K562 (cell line): Measurements from ENCODE around the gene ATP4B. TPM values are rescaled to one million over a fixed set of nuclear protein-coding genes. Genes with fewer than 3 reads are reported as not detected.

Source experiments
- ATAC-seq: fragments of 200-7000 bp; cut with Tn5 transposase; 3 replicates; pipeline ENCODE4 v1.9.1; 2020; ENCODE audit warnings: moderate library complexity
- BruUV-seq: library from RNA; stranded (reverse); fragments of 400-500 nt; replicated peaks from 2 replicates; lab custom pipeline; 2021; lab: Mats Ljungman, UMichigan
- CTCF ChIA-PET: fragments of 300-600 bp; formaldehyde crosslinking; extraction: SDS; loops from one replicate; lab custom pipeline; 2021; ENCODE audit warnings: low intra/inter-chr PET ratio; lab: Yijun Ruan, JAX
- POLR2A ChIA-PET: fragments of 300-600, 350-650 bp; sonication (Branson Sonifier 250); formaldehyde crosslinking; extraction: SDS; loops from one replicate; lab custom pipeline; 2021; ENCODE audit warnings: antibody characterized with exemption, inconsistent platforms; lab: Yijun Ruan, JAX
- DNase-seq, 4 experiments: peaks; one replicate each; pipeline versions ENCODE4 v3.0.0 to v3.0.0-alpha.2; 2011 to 2018; ENCODE audit warnings: low spot score in 3 of 4, mixed read lengths in 3 of 4; ENCODE audit errors: extremely low read depth in 1 of 4
- FAIRE-seq: peaks from 2 replicates; lab custom pipeline; 2011; peaks lifted over from hg19 to GRCh38; lab: Jason Lieb, UNC
- H2AFZ ChIP-seq: 2 replicates; pipeline ENCODE4 v1.6.0; 2011; ENCODE audit warnings: low read depth, low read length, control low read depth, inconsistent platforms
- H3K27ac ChIP-seq: fragments of 200-600 bp; 3 replicates; pipeline ENCODE4 v1.8.0; 2011; ENCODE audit warnings: low read depth, mild to moderate bottlenecking, control low read depth, inconsistent platforms, low read length, moderate library complexity, mixed read lengths; ENCODE audit errors: extremely low read depth
- H3K27me3 ChIP-seq, 2 experiments: fragments of 300-600 bp in 1 of 2; 2 replicates in 1 of 2; 3 replicates in 1 of 2; pipeline versions ENCODE4 v1.6.0 to v1.8.0; 2011; ENCODE audit warnings: inconsistent platforms in 2 of 2, low read length in 2 of 2, mild to moderate bottlenecking in 1 of 2, mixed read lengths in 1 of 2, moderate library complexity in 1 of 2; ENCODE audit not compliant: control insufficient read depth in 2 of 2, insufficient read depth in 2 of 2
- H3K36me3 ChIP-seq: fragments of 300-600 bp; 3 replicates; pipeline ENCODE4 v1.8.0; 2011; ENCODE audit warnings: mild to moderate bottlenecking, low read length, inconsistent platforms; ENCODE audit not compliant: control insufficient read depth, insufficient read depth
- H3K4me1 ChIP-seq, 2 experiments: fragments of 200-600 bp in 1 of 2; replicated peaks in 1 of 2; 2 replicates in 1 of 2; 3 replicates in 1 of 2; pipeline versions ENCODE4 v1.5.1 to v1.8.0; 2011; ENCODE audit warnings: inconsistent platforms in 2 of 2, low read length in 2 of 2, mild to moderate bottlenecking in 1 of 2, mixed read lengths in 1 of 2, moderate library complexity in 1 of 2; ENCODE audit not compliant: control insufficient read depth in 2 of 2, insufficient read depth in 2 of 2
- H3K4me2 ChIP-seq: 2 replicates; pipeline ENCODE4 v1.6.1; 2011; ENCODE audit warnings: low read length, control low read depth, inconsistent platforms, mixed read lengths; ENCODE audit not compliant: insufficient read depth
- H3K4me3 ChIP-seq: fragments of 200-600 bp; sonication (generic), shearing (Covaris generic); 2 replicates; pipeline ENCODE4 v1.5.1; 2016; ENCODE audit warnings: control low read depth, inconsistent platforms
- H3K79me2 ChIP-seq: fragments of 200-600 bp; 3 replicates; pipeline ENCODE4 v1.8.0; 2011; ENCODE audit warnings: low read length, inconsistent platforms; ENCODE audit not compliant: control insufficient read depth, insufficient read depth
- H3K9ac ChIP-seq, 2 experiments: 2 replicates each; pipeline versions ENCODE4 v1.6.0 to v1.6.1; 2011; ENCODE audit warnings: low read depth in 2 of 2, low read length in 2 of 2, control low read depth in 1 of 2, inconsistent platforms in 1 of 2, mild to moderate bottlenecking in 1 of 2, mixed read lengths in 1 of 2; ENCODE audit not compliant: insufficient read depth in 1 of 2
- H3K9me1 ChIP-seq: one replicate; pipeline ENCODE4 v1.6.0; 2011; ENCODE audit warnings: inconsistent platforms, mild to moderate bottlenecking, low read length, moderate library complexity; ENCODE audit not compliant: control insufficient read depth, insufficient read depth
- H3K9me3 ChIP-seq: replicated peaks from 2 replicates; pipeline ENCODE4 v1.5.1; 2011; ENCODE audit warnings: low read depth, low read length, inconsistent platforms; ENCODE audit not compliant: control insufficient read depth, insufficient read depth
- H4K20me1 ChIP-seq: replicated peaks from 2 replicates; pipeline ENCODE4 v1.6.1; 2011; ENCODE audit warnings: low read length, inconsistent platforms, mixed read lengths; ENCODE audit not compliant: control insufficient read depth, insufficient read depth
- CLOCK ChIP-seq: fragments of 250-450 bp; sonication (Bioruptor Pico); IDR thresholded peaks from 2 replicates; pipeline ENCODE4 v1.4.0; 2020; ENCODE audit warnings: mild to moderate bottlenecking, moderate library complexity, borderline replicate concordance
- CTCF ChIP-seq, 3 experiments: IDR thresholded peaks in 2 of 3; conservative IDR thresholded peaks in 1 of 3; 2 replicates each; pipeline ENCODE4 v1.5.1; 2011 to 2012; ENCODE audit warnings: low read length in 3 of 3, mild to moderate bottlenecking in 3 of 3, control low read depth in 2 of 3, improper control_type of control experiment in 1 of 3, inconsistent platforms in 1 of 3, low read depth in 1 of 3, mixed read lengths in 1 of 3, moderate library complexity in 1 of 3; ENCODE audit not compliant: insufficient read depth in 2 of 3
- DACH1 ChIP-seq: fragments of 450-650 bp; IDR thresholded peaks from 2 replicates; pipeline ENCODE4 v1.6.1; 2018; ENCODE audit not compliant: partially characterized antibody
- DIDO1 ChIP-seq: fragments of 450-650 bp; IDR thresholded peaks from 2 replicates; pipeline ENCODE4 v1.6.1; 2016; ENCODE audit warnings: low read depth, missing biosample characterization, missing genetic modification characterization
- ESRRB ChIP-seq: fragments of 250-450 bp; sonication (Bioruptor Pico); IDR thresholded peaks from 2 replicates; pipeline ENCODE4 v1.5.0; 2020; ENCODE audit warnings: mild to moderate bottlenecking, moderate library complexity, borderline replicate concordance
- GABPB1 ChIP-seq: sonication (generic); formaldehyde crosslinking; IDR thresholded peaks from 2 replicates; pipeline ENCODE4 v1.8.0; 2022; ENCODE audit warnings: mild to moderate bottlenecking, missing genetic modification reagents
- GTF2E2 ChIP-seq: fragments of 200-800 bp; sonication (Bioruptor generic); IDR thresholded peaks from 2 replicates; pipeline ENCODE4 v1.6.1; 2016; ENCODE audit warnings: missing genetic modification characterization, missing compliant biosample characterization
- MTA3 ChIP-seq: fragments of 450-650 bp; formaldehyde crosslinking; IDR thresholded peaks from 2 replicates; pipeline ENCODE4 v1.6.1; 2017; ENCODE audit warnings: mild to moderate bottlenecking, borderline replicate concordance
- MXI1 ChIP-seq: IDR thresholded peaks from 2 replicates; pipeline ENCODE4 v1.6.1; 2011; ENCODE audit warnings: low read depth, mild to moderate bottlenecking, improper control_type of control experiment, low read length
- SOX6 ChIP-seq: fragments of 450-650 bp; IDR thresholded peaks from 2 replicates; pipeline ENCODE4 v1.6.1; 2014; ENCODE audit warnings: mild to moderate bottlenecking
- SRSF7 ChIP-seq: fragments of 200-400 bp; formaldehyde crosslinking; optimal IDR thresholded peaks from 2 replicates; pipeline ENCODE3; 2017; ENCODE audit warnings: mild to moderate bottlenecking, low read depth, low read length
- SRSF9 ChIP-seq: fragments of 200-400 bp; formaldehyde crosslinking; IDR thresholded peaks from 2 replicates; pipeline ENCODE4 v1.6.1; 2017; ENCODE audit warnings: low read depth, low read length, borderline replicate concordance
- STAT5A ChIP-seq: IDR thresholded peaks from 2 replicates; pipeline ENCODE4 v1.6.1; 2012; ENCODE audit warnings: low read length, inconsistent platforms, borderline replicate concordance
- TAF1 ChIP-seq: IDR thresholded peaks from 2 replicates; pipeline ENCODE4 v1.6.1; 2011; ENCODE audit warnings: mild to moderate bottlenecking, low read length, moderate library complexity; ENCODE audit not compliant: insufficient read depth, control insufficient read depth, severe bottlenecking; ENCODE audit errors: extremely low read depth
- ZBTB7A ChIP-seq: IDR thresholded peaks from 2 replicates; pipeline ENCODE4 v1.6.1; 2011; ENCODE audit warnings: low read depth, mild to moderate bottlenecking, low read length, moderate library complexity, borderline replicate concordance; ENCODE audit not compliant: control insufficient read depth
- ZBTB9 ChIP-seq: fragments of 450-650 bp; formaldehyde crosslinking; IDR thresholded peaks from 2 replicates; pipeline ENCODE4 v1.4.0; 2020; ENCODE audit warnings: mild to moderate bottlenecking, moderate library complexity
- ZNF436 ChIP-seq: fragments of 250-450, 450-650 bp; sonication (Bioruptor Pico); formaldehyde crosslinking; IDR thresholded peaks from 2 replicates; pipeline ENCODE4 v1.7.0; 2020; ENCODE audit warnings: mild to moderate bottlenecking
- ZNF695 ChIP-seq: fragments of 450-650 bp; formaldehyde crosslinking; IDR thresholded peaks from 2 replicates; pipeline ENCODE4 v1.4.0; 2020; ENCODE audit warnings: mild to moderate bottlenecking, moderate library complexity
- WGBS: fragments of 100-300 bp; shearing (Covaris generic); methylation state at CpG from one replicate; pipeline ENCODE4 v1.1.6; 2016; ENCODE audit warnings: low coverage, mixed read lengths; ENCODE audit not compliant: insufficient coverage; ENCODE audit errors: missing lambda C conversion rate; 5-methylcytosine and 5-hydroxymethylcytosine counted together
- in situ Hi-C: fragments of 300-500 bp; cut with MboI; formaldehyde crosslinking; loops from 4 replicates; pipeline ENCODE4 v1.15.0; 2018; ENCODE audit warnings: inconsistent platforms, mixed read lengths
- intact Hi-C: fragments of 100-400 bp; cut with micrococcal nuclease; formaldehyde crosslinking; loops from 2 replicates; pipeline ENCODE4 v1.14.2; 2022
- polyA plus RNA-seq, 8 experiments: library from polyadenylated mRNA; depleted of rRNA in 4 of 8; stranded (reverse) in 5 of 8; unstranded in 3 of 8; fragments of >200 nt; fragmentation: Nextera tagmentation in 2 of 8; fragmentation: Illumina TruSeq in 1 of 8; extraction: Ambion mirVana in 2 of 8; extraction: Trizol in 1 of 8; gene quantifications; 2 replicates each; pipeline versions ENCODE4 v1.2.1 to v1.2.3, GENCODE V29; 2011 to 2014; ENCODE audit warnings: inconsistent platforms in 1 of 8, missing spikeins in 1 of 8
- total RNA-seq, 7 experiments: library from RNA; depleted of rRNA in 6 of 7; stranded (reverse); fragments of >200 nt in 6 of 7; fragmentation: Illumina TruSeq in 2 of 7; extraction: Trizol in 2 of 7; gene quantifications; 2 replicates each; pipeline versions ENCODE4 v1.2.1 to v1.2.3, GENCODE V29; 2011 to 2021; ENCODE audit warnings: low replicate concordance in 1 of 7

Gene ATP4B
- total and polyA plus RNA-seq, 9 of the 15 experiments (the other 6 are each of a cell fraction or from before 2014, with no cell fraction given), result not detected

GRCh38 chr13:113603116-113603710, 54.8 kb downstream of the ATP4B start:
- in situ Hi-C loops, result no loop called here
- DNase-seq (no peak), ATAC-seq (no peak), FAIRE-seq (no peak)
- H3K4me2 ChIP-seq, result no peak overlapping the region
- TF ChIP-seq TAF1, result no peak
- no peak for TF ChIP-seq GTF2E2 (tag)
- TF ChIP-seq ZBTB7A, result no peak
- TF ChIP-seq CTCF (IDR thresholded peaks at IDR 0.05 in 2 of 3, conservative IDR thresholded peaks at IDR 0.05 in 1 of 3; ENCODE audit: insufficient read depth in 2 of 3, low read depth in 1 of 3, low read length in 3 of 3), result no peak
- TF ChIP-seq DACH1, result no peak
- TF ChIP-seq ESRRB (CRISPR knock-in tag), result no peak
- no peak for TF ChIP-seq SRSF9
- TF ChIP-seq SRSF7, result no peak
- no peak for TF ChIP-seq GABPB1 (CRISPR knock-in tag)
- no peak for TF ChIP-seq ZBTB9 (CRISPR knock-in tag)
- no peak for TF ChIP-seq ZNF695 (CRISPR knock-in tag)
- TF ChIP-seq STAT5A, result no peak
- no peak for TF ChIP-seq SOX6
- TF ChIP-seq DIDO1 (tag), result no peak
- no peak for TF ChIP-seq MXI1
- TF ChIP-seq CLOCK (CRISPR knock-in tag), result no peak
- TF ChIP-seq MTA3, result no peak
- no peak for TF ChIP-seq ZNF436
- ChIA-PET POLR2A (no interaction called here), CTCF (no interaction called here)
- WGBS, result 86% methylated on average over 11 of the region's 13 CpGs
- no peak overlapping the region for H3K9ac ChIP-seq
- peaks cover 93% of the 10 kb centered on the region for H3K79me2 ChIP-seq
- H3K4me1 ChIP-seq, result peaks cover 0 to 4% of the 10 kb centered on the region in 2 experiments; a peak in 2 of 5 replicates
- H3K9me3 ChIP-seq, result peaks cover 5% of the 10 kb centered on the region; the same call in 1 of the 2 replicates
- H3K4me3 ChIP-seq, result no peak overlapping the region
- no peaks in the 10 kb centered on the region for H3K9me1 ChIP-seq
- no peaks in the 10 kb centered on the region for H3K27me3 ChIP-seq
- no peak overlapping the region for H3K27ac ChIP-seq
- intact Hi-C loops, result no loop called here
- no peak overlapping the region for H2AFZ ChIP-seq
- BruUV-seq, result no TSS peak
- no peaks in the 10 kb centered on the region; the same call in 1 of the 2 replicates for H4K20me1 ChIP-seq
- peaks cover 51% of the 10 kb centered on the region; the same call in 2 of the 3 replicates for H3K36me3 ChIP-seq
